HT-29 (cell line): Measurements from ENCODE around the gene TBXAS1. TPM values are rescaled to one million over a fixed set of nuclear protein-coding genes. Genes with fewer than 3 reads are reported as not detected.
A peak's percentile ranks its signal among the peaks of the same experiment; 100 is the strongest.

Experiments used
- DNase-seq: peaks from one replicate; pipeline ENCODE4 v3.0.0-alpha.2; 2015; ENCODE audit warnings: low spot score
- total RNA-seq: library from RNA; depleted of rRNA; stranded (reverse); fragments of >200 nt; shearing (Covaris generic); gene quantifications from 2 replicates; pipeline ENCODE4 v1.2.3, GENCODE V29; 2014

TBXAS1 gene
- total RNA-seq, 1 experiment from 2014 or later = 22.8 TPM

GRCh38 chr7:140047197-140047596, 218.1 kb downstream of the TBXAS1 start:
- DNase-seq = no peak

GRCh38 chr7:140048138-140048537, 219.1 kb downstream of the TBXAS1 start:
- DNase-seq = no peak

GRCh38 chr7:140048989-140049338, 219.9 kb downstream of the TBXAS1 start:
- no peak for DNase-seq

- peak; percentile 27 for DNase-seq
Measured at GRCh38 chr7:140049339-140050024, 220.4 kb downstream of the TBXAS1 start.

- no peak for DNase-seq
Measured at GRCh38 chr7:140050100-140050499, 221.0 kb downstream of the TBXAS1 start.

GRCh38 chr7:140051820-140052219, 222.8 kb downstream of the TBXAS1 start:
- no peak for DNase-seq

GRCh38 chr7:140053812-140054539, 224.9 kb downstream of the TBXAS1 start:
- DNase-seq = no peak

GRCh38 chr7:140054751-140055150, 225.7 kb downstream of the TBXAS1 start:
- DNase-seq = no peak

- DNase-seq = no peak
Measured at GRCh38 chr7:140055833-140056232, 226.8 kb downstream of the TBXAS1 start.

GRCh38 chr7:140056431-140057142, 227.5 kb downstream of the TBXAS1 start:
- no peak for DNase-seq

GRCh38 chr7:140057143-140057535, 228.1 kb downstream of the TBXAS1 start:
- DNase-seq = no peak

- DNase-seq = no peak
Measured at GRCh38 chr7:140058517-140058916, 229.5 kb downstream of the TBXAS1 start.

- DNase-seq = peak; percentile 91
Measured at GRCh38 chr7:140059273-140060242, 230.5 kb downstream of the TBXAS1 start.

GRCh38 chr7:140060243-140060630, 231.2 kb downstream of the TBXAS1 start:
- no peak for DNase-seq

- DNase-seq = peak; percentile 10
Measured at GRCh38 chr7:140060788-140061606, 231.9 kb downstream of the TBXAS1 start.

GRCh38 chr7:140061607-140061930, 232.5 kb downstream of the TBXAS1 start:
- DNase-seq = peak; percentile 8

- DNase-seq = no peak
Measured at GRCh38 chr7:140062118-140062527, 233.1 kb downstream of the TBXAS1 start.

GRCh38 chr7:140062528-140063299, 233.7 kb downstream of the TBXAS1 start, which contains the start of gene PARP12:
Gene PARP12 (minus strand): TSS chr7:140062951. CDS start chr7:140062847, 104 bp downstream.
- DNase-seq = peak; percentile 84

- no peak for DNase-seq
Measured at GRCh38 chr7:140067052-140067451, 238.0 kb downstream of the TBXAS1 start.

- DNase-seq = no peak
Measured at GRCh38 chr7:140068033-140068432, 239.0 kb downstream of the TBXAS1 start.
